Tibial artery (tissue), 4 donors: ENCODE measurements around the gene GRAMD4.

ENCODE experiments used
- DNase-seq, 2 donors: peaks; one replicate each; pipeline ENCODE4 v3.0.0-alpha.2; 2019
- H3K27ac ChIP-seq, 2 donors: fragments of 200-600 bp; sonication (generic) in 1 of 2; 1 replicate in 1 of 2; 2 replicates in 1 of 2; pipeline ENCODE4 v1.5.1; 2018 to 2019; ENCODE audit warnings: mild to moderate bottlenecking in 1 of 2
- H3K27me3 ChIP-seq, 2 donors: fragments of 200-600 bp; sonication (generic) in 1 of 2; one replicate each; pipeline versions ENCODE4 v1.5.1 to v1.6.0; 2016 to 2019
- H3K36me3 ChIP-seq, 3 donors: fragments of 200-600 bp; sonication (generic) in 2 of 3; one replicate each; pipeline ENCODE4 v1.5.1; 2016 to 2019; ENCODE audit warnings: mild to moderate bottlenecking in 2 of 3
- H3K4me1 ChIP-seq, 4 donors: fragments of 200-600 bp; sonication (generic) in 2 of 4; 1 replicate in 3 of 4; 2 replicates in 1 of 4; pipeline ENCODE4 v1.5.1; 2016 to 2019
- H3K4me3 ChIP-seq, 2 donors: fragments of 200-600 bp; sonication (generic) in 1 of 2; 1 replicate in 1 of 2; 2 replicates in 1 of 2; pipeline ENCODE4 v1.5.1; 2018 to 2019; ENCODE audit warnings: mild to moderate bottlenecking in 2 of 2
- H3K9me3 ChIP-seq, 3 donors: fragments of 200-600 bp; sonication (generic) in 1 of 3; one replicate each; pipeline ENCODE4 v1.5.1; 2016 to 2019
- intact Hi-C: fragments of 100-400 bp; cut with DNase I; formaldehyde crosslinking; loops from one replicate; pipeline ENCODE4 v1.15.0; 2023; ENCODE audit warnings: low total_unique reads
- TF ChIP-seq, protein P1 (sequence below), 2 experiments: fragments of 200-600 bp in 1 of 2; fragments of 450-650 bp in 1 of 2; IDR thresholded peaks; one replicate each; pipeline ENCODE4 v1.5.1; 2017 to 2019; ENCODE audit warnings: antibody characterized with exemption in 2 of 2, mild to moderate bottlenecking in 1 of 2, moderate library complexity in 1 of 2

The GRAMD4 gene

DNA sequence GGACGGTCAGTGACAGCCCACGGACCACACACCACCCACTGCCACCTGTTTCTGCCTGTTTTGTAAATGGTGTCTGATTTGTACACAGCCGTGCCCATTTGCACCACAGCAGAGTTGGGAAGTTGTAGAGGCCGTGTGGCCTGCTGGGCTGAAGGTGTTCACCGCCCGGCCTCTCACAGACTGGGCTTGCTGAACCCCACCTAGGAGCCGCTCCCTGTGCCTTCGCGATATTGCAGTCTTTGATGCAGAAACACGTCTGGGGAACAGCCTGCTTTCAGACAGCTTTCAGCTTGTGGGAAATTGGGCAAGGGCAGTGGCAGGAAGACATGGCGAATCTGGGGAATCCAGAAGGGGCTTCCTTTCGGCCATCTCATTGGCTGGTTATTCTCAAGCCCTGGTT, 9.8 kb upstream of the GRAMD4 start:
- Histone ChIP-seq H3K4me3 (no peak overlapping the region), H3K27ac (no peak overlapping the region), H3K9me3 (no peaks in the 10 kb centered on the region), H3K36me3 (no peaks in the 10 kb centered on the region), H3K27me3 (no peaks in the 10 kb centered on the region), H3K4me1 (peaks cover 0 to 18% (median 6%) of the 10 kb centered on the region in 4 donors)
- intact Hi-C loops = no loop called here
- TF ChIP-seq, protein P1, sequence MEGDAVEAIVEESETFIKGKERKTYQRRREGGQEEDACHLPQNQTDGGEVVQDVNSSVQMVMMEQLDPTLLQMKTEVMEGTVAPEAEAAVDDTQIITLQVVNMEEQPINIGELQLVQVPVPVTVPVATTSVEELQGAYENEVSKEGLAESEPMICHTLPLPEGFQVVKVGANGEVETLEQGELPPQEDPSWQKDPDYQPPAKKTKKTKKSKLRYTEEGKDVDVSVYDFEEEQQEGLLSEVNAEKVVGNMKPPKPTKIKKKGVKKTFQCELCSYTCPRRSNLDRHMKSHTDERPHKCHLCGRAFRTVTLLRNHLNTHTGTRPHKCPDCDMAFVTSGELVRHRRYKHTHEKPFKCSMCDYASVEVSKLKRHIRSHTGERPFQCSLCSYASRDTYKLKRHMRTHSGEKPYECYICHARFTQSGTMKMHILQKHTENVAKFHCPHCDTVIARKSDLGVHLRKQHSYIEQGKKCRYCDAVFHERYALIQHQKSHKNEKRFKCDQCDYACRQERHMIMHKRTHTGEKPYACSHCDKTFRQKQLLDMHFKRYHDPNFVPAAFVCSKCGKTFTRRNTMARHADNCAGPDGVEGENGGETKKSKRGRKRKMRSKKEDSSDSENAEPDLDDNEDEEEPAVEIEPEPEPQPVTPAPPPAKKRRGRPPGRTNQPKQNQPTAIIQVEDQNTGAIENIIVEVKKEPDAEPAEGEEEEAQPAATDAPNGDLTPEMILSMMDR (IDR thresholded peaks at IDR 0.05) = no peak
- no peak for DNase-seq

DNA sequence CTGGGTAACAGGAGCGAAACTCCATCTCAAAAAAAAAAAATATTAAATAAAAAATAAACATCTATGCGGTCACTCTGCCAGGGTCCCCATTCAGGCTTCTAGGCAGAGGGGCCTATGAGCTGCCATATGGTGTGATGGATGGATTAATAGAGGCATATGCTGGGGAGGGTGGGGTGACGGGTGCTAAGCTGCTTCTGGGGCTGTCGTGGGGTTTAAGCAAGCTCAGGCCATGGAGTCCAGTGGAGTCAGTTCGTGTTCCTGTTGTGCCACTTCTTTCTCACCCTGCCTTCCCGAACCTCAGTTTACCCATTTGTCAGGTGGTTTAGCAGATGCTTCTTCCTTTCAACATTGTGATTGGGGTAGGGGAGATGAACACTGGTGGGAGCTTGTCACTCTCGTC, 9.0 kb upstream of the GRAMD4 start:
- Histone ChIP-seq H3K4me1 (peaks cover 0 to 18% (median 6%) of the 10 kb centered on the region in 4 donors), H3K27ac (no peak overlapping the region), H3K27me3 (no peaks in the 10 kb centered on the region), H3K4me3 (no peak overlapping the region), H3K9me3 (no peaks in the 10 kb centered on the region), H3K36me3 (no peaks in the 10 kb centered on the region)
- no peak for DNase-seq
- TF ChIP-seq, protein P1 (IDR thresholded peaks at IDR 0.05) = no peak
- intact Hi-C loops = no loop called here

- Histone ChIP-seq H3K4me3 (no peak overlapping the region), H3K4me1 (peaks cover 0 to 19% (median 6%) of the 10 kb centered on the region in 4 donors), H3K27me3 (no peaks in the 10 kb centered on the region), H3K36me3 (no peaks in the 10 kb centered on the region), H3K9me3 (no peaks in the 10 kb centered on the region), H3K27ac (no peak overlapping the region)
- intact Hi-C loops = no loop called here
- TF ChIP-seq, protein P1 (IDR thresholded peaks at IDR 0.05) = no peak
- DNase-seq = no peak
These were observed 7.8 kb upstream of the GRAMD4 start for GRCh38 chr22:46612341-46612903.

- Histone ChIP-seq H3K27ac (no peak overlapping the region), H3K4me1 (peaks cover 0 to 19% (median 6%) of the 10 kb centered on the region in 4 donors), H3K9me3 (no peaks in the 10 kb centered on the region), H3K36me3 (no peaks in the 10 kb centered on the region), H3K27me3 (no peaks in the 10 kb centered on the region), H3K4me3 (no peak overlapping the region)
- no peak for DNase-seq
- intact Hi-C loops = no loop called here
- TF ChIP-seq, protein P1 (IDR thresholded peaks at IDR 0.05) = no peak
These were observed 7.1 kb upstream of the GRAMD4 start for GRCh38 chr22:46612904-46613605.

- no peak for DNase-seq
- H3K27ac ChIP-seq = no peak overlapping the region
These were observed 6.6 kb upstream of the GRAMD4 start for GRCh38 chr22:46613606-46614021.

More at GRCh38 chr22:46613606-46614021, 6.6 kb upstream of the GRAMD4 start:
- TF ChIP-seq, protein P1 (IDR thresholded peaks at IDR 0.05) = no peak
- peaks cover 0 to 23% (median 6%) of the 10 kb centered on the region in 4 donors for H3K4me1 ChIP-seq
- H3K4me3 ChIP-seq = no peak overlapping the region
- no peaks in the 10 kb centered on the region for H3K9me3 ChIP-seq
- intact Hi-C loops = no loop called here
- H3K27me3 ChIP-seq = no peaks in the 10 kb centered on the region
- H3K36me3 ChIP-seq = no peaks in the 10 kb centered on the region
